ENCODE measurements around the gene PLXNA2. TPM values are rescaled to one million over a fixed set of nuclear protein-coding genes. Genes with fewer than 3 reads are reported as not detected.

PLXNA2 gene
- total RNA-seq, 4 donors from 2014 or later = 12.2 to 45.7 (median 21.8) TPM

DNA sequence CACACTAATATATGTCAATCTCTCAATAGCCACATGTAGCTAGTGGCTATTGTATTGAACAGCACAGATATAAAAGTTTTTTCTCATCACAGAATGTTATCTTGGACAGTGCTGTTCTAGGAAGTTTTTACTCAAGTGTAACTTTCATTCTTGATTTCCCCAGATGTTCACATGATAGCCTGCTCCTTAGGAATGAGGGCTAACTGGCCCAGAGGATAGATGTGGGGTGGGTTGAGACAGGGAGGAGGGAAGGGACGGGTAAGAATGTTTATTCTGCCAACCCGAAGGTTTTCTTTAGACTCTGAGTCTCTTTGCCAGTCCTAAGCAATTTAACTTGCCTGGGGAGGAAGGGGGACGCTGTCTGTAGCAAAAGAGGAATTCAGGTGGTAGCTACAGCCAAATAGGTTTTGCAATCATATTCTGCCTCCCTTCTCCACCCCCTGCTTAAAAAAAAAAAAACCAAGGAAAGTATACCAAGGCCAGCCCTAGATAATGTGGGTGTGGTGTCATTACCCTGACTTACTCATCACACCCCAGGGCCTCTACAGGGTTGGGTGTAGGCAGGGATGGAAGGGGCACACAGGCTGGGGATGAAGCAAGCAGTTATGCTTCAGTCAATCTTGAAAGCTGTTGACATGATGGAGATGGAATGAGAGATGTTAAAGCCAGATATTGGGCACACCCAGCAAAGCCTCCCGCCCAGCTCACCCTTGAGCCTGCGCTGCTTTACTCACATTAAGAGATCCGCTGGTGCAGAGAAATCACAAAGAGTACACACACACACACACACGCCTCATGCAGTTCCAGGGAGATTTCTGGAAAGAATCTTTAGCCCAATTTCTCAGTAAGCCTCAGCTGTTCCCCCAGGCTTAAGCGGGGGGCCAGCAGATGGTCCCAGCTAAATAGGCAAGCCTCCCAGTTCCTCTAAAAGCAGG lies 59.9 kb downstream of the PLXNA2 start:
- intact Hi-C loops (cut with DNase I) = loop anchor here (10.0 kb wide), 1 partner anchor 51 kb away; no protein-coding TSS in a partner anchor
- peak overlapping the region; percentile 40 to 97 (median 85) for H3K27ac ChIP-seq
- peak in 1 of 2 donors; percentile 18 for TF ChIP-seq POLR2A (IDR thresholded peaks at IDR 0.05)
- TF ChIP-seq CTCF (IDR thresholded peaks at IDR 0.05) = no peak
- DNase-seq = peak; percentile 74 to 77
- H3K4me1 ChIP-seq = peaks cover 39 to 70% of the 10 kb centered on the region in 2 donors
- no peak overlapping the region for H3K4me3 ChIP-seq (replicated peaks in 1 of 3)
- no peaks in the 10 kb centered on the region for H3K9me3 ChIP-seq
- peaks cover 0 to 4% of the 10 kb centered on the region in 2 donors for H3K36me3 ChIP-seq
- no peaks in the 10 kb centered on the region for H3K27me3 ChIP-seq
- WGBS, 2 donors = 40 to 44% methylated on average over 8 of the region's 8 CpGs

DNA sequence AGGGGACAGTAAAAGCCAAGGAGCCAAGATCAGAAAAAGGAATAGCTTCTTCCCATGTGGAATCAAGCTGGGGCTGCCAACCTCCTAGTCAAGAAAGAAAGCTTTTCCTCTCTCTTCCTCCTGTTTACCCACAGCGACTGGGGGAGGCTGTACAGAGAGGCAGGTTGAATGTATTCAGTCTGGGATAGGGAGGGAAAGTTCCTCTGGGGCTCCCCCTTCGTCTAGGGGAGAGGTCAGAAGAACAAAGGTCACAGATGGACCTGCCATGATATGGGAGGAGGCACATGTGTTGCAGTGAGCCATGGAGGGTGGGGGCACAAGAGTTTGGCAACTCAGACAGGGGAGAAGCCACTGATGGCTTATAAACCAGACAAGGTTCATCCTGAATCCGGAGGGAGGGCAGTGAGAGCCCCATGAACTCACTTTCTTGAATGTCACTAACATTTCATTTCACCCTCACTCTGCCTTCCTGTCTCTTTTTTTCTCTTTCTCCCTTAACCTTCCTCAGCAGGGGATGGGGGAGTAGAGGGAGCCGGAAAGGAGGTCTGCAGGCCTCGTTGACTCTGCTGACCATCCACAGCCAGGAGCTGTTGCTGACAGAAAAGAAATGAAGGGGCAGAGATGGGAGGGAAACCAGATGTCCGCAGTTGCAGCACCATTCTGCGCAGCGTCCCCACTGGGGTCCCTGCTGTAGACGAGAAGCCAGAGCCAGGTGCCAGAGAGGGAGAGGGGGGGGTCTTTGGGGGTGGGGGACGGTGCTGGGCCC lies 61.1 kb downstream of the PLXNA2 start:
- TF ChIP-seq POLR2A (IDR thresholded peaks at IDR 0.05) (no peak), CTCF (IDR thresholded peaks at IDR 0.05) (no peak)
- H3K9me3 ChIP-seq = no peaks in the 10 kb centered on the region
- DNase-seq = no peak
- intact Hi-C loops (cut with DNase I) = loop anchor here (10.0 kb wide), 1 partner anchor 52 kb away; no protein-coding TSS in a partner anchor
- H3K36me3 ChIP-seq = no peaks in the 10 kb centered on the region
- H3K4me3 ChIP-seq (replicated peaks in 1 of 3) = no peak overlapping the region
- H3K27me3 ChIP-seq = no peaks in the 10 kb centered on the region
- 85 to 87% methylated on average over 10 of the region's 10 CpGs for WGBS, 2 donors
- peak overlapping the region in 2 of 3 donors; percentile 85 to 97 for H3K27ac ChIP-seq
- peaks cover 51 to 82% of the 10 kb centered on the region in 2 donors for H3K4me1 ChIP-seq

- no peak overlapping the region for H3K4me3 ChIP-seq (replicated peaks in 1 of 3)
- H3K36me3 ChIP-seq = no peaks in the 10 kb centered on the region
- H3K9me3 ChIP-seq = no peaks in the 10 kb centered on the region
- intact Hi-C loops (cut with DNase I) = loop anchor here (10.0 kb wide), 1 partner anchor 53 kb away; no protein-coding TSS in a partner anchor
- peaks cover 57 to 91% of the 10 kb centered on the region in 2 donors for H3K4me1 ChIP-seq
- no peaks in the 10 kb centered on the region for H3K27me3 ChIP-seq
- peak overlapping the region in 2 of 3 donors; percentile 69 to 79 for H3K27ac ChIP-seq
- TF ChIP-seq POLR2A (IDR thresholded peaks at IDR 0.05) = no peak
- TF ChIP-seq CTCF (IDR thresholded peaks at IDR 0.05) = no peak
- WGBS, 2 donors = 77 to 82% methylated on average over 4 of the region's 4 CpGs
- DNase-seq = no peak
Observed at GRCh38 chr1:208181364-208181763, 62.8 kb downstream of the PLXNA2 start.

DNA sequence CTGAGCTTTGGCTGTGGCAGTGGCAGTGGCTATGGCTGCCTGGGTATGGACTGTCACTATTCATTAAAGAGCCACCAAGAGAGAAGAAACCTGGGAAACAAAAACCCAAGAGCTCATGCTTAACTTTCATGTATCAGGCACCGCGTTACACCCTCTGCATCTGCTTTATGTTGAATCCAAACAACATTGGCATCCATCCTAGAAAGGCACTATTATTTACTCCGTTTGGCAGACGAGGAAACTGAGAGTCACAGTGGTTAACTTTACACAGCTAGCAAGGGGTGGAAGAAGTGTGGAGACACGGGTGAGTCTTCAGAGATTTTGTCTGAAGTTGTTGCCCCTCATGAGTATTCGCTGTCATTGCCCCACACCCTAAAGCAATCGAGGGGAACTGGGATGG lies 63.8 kb downstream of the PLXNA2 start:
- no peaks in the 10 kb centered on the region for H3K36me3 ChIP-seq
- H3K27me3 ChIP-seq = no peaks in the 10 kb centered on the region
- 77 to 85% methylated on average over 7 of the region's 7 CpGs for WGBS, 2 donors
- peak overlapping the region in 2 of 3 donors; percentile 69 to 79 for H3K27ac ChIP-seq
- H3K4me1 ChIP-seq = peaks cover 57 to 82% of the 10 kb centered on the region in 2 donors
- H3K4me3 ChIP-seq (replicated peaks in 1 of 3) = no peak overlapping the region
- no peak for DNase-seq
- H3K9me3 ChIP-seq = no peaks in the 10 kb centered on the region
- TF ChIP-seq POLR2A (IDR thresholded peaks at IDR 0.05) (no peak), CTCF (IDR thresholded peaks at IDR 0.05) (no peak)
- intact Hi-C loops (cut with DNase I) = loop anchor here (10.0 kb wide), 1 partner anchor 54 kb away; no protein-coding TSS in a partner anchor
